ENCODE data around the gene GNL1.

The GNL1 gene

GRCh38 chr6:30494291-30494861 lies 61.9 kb downstream of the GNL1 start:
- no peak for DNase-seq

GRCh38 chr6:30493643-30494250 lies 62.5 kb downstream of the GNL1 start:
- no peak for DNase-seq

GRCh38 chr6:30491991-30492952 lies 64.0 kb downstream of the GNL1 start:
- DNase-seq = no peak

Data from NCI-H69 (cell line).